Embryonic facial prominence (tissue), 1 donor: Measurements from ENCODE around the gene CALHM1.
A peak's percentile ranks its signal among the peaks of the same experiment; 100 is the strongest.

Source experiments
- DNase-seq: peaks from one replicate; pipeline ENCODE4 v3.0.0-alpha.2; 2016; ENCODE audit errors: extremely low spot score

CALHM1 gene

DNA sequence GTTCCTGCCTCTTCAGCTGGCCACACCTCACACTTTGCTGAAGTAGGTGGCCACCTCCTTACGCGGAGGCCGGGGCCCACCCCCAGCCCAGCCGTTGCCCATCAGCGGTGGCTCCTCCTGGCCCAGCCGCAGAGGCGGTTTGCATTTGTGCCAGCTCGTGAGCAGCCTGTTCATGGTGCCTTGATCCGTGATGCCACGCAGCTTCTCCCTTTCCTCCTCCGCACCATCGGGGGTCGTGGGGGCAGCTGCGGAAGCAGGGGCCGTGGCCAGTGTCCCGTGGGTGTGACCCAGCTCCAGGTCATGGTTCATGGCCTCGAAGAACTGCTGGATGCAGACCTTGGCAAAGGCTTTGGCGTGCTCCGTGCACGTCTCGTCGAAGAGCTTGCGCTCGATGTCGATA is 3.5 kb downstream of the CALHM1 start:
- no peak for DNase-seq

DNA sequence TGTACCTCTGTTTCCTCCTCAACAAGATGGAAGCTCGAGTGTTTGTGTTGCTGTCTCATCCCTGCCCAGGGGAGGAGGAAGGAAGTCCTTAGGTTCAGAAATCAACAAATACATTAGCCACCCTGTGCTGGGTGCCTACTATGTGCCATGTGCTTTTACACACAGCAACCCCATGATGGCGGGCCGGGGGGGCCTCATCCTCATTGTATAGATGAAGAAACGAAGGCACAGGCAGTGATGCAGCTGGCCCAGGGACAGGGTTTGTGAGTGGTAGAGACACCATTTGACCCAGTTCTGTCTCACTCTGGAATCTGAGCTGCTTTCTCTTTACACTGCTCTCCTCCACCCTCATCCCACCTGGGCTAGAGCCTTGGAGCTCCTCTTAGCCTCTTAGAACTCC is 4.7 kb downstream of the CALHM1 start:
- DNase-seq, result no peak

DNA sequence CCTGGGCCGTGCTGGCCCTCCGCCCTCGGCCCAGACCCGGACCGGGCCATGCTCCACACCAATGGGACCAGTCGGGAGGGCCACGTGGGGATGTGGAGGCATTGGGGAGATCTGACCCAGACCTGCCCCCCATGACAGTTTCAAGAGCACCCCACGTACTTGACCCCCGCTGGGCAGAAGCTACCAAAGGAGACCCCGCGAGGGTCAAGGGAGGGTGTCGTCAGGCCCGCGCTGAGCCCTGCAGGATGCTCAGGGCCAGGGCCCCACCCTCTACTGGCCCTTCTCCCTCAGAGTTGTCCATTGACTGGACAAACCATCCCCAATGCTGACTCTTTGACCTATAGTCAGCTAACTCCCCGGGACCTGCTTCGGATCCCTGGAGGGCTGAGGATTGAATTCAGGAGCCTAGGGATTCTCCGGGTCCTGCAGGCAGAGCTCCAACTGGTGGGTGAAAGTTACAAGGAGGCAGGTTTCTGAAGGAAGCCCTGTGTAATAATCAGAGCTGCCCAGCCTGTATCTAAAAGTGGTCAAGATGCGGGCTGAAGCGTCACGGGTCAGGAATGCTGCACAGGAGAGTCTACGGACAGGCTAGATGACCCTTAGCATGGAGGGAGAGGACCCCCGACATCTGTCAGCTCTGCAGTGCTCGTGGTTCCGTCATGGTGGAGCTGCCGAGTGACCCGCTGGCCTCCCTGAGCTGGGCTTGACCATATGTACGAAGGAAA is 6.0 kb downstream of the CALHM1 start:
- no peak for DNase-seq

DNA sequence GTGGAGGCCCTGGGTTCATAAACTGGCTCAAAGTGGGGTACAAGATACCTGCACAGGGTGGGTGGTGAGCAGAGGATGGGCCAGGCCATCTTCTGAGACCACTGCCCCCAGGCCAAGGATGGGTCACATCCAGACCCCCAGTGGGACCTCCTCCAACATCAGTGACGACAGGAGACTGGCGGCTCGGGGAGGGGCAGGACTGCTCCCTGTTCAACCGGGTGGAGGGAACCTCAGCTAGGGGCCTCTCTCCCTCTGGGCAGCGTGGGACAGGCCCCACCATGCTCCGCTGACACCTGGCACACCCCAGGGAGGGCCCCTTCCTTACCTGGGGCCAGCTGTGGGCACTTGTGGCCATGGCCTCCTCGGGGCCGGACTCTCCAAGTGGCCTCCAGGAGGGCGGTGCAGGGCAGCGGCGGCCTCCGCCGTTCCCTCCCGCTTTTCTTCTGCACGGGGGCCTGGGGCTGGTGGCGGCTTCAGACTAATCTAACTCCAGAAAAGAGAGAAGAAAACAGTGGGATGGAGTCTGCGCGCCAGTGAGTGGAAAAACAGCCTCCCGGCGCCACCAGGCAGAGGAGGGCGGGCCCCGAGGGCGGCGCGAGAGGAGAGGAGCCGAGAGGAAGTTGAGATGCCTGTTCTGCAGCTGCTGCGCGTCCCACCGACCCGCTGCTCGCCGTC is 6.7 kb downstream of the CALHM1 start, which contains the start of gene CALHM2:
Gene CALHM2, minus strand, starts transcription at position 540 of the 675 bp plus-strand sequence. CDS start 2,429 bp downstream, outside the sequence.
- peak; percentile 57 for DNase-seq

DNA sequence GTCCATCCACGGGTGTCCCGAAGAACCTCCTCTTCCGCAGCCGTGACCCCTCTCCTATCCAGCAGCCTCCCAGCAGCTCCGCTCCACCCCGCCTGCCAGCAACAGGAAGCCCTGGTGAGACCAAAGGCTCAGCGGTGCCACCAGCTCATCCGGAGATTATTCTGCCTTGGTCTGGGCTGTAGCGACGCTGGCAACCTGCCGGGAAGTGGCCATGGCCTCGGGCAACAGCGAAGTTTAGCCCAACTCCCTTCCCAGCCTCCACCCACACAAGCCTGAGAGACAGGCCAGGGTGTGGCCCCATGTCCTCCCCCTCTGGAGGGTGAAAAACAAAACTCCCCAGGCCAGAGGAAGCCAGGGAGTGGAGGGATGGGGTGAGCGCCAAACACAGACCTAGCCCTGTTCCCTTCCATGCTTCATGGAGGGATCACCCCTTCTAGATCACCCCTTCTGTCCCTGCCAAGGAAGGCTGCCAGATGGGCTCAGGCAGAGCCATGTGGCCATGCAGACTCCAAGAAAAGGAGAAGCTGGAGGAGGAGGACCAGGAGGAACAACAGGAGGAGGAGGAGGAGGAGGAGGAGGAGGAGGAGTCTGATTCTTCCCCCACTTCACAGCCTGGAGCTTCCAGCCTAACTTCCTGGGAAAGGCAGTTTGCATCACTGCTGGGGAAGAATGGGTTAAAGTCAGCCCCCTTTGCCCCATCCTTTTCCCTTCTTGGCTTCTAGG is 7.4 kb downstream of the CALHM1 start:
- DNase-seq, result no peak

DNA sequence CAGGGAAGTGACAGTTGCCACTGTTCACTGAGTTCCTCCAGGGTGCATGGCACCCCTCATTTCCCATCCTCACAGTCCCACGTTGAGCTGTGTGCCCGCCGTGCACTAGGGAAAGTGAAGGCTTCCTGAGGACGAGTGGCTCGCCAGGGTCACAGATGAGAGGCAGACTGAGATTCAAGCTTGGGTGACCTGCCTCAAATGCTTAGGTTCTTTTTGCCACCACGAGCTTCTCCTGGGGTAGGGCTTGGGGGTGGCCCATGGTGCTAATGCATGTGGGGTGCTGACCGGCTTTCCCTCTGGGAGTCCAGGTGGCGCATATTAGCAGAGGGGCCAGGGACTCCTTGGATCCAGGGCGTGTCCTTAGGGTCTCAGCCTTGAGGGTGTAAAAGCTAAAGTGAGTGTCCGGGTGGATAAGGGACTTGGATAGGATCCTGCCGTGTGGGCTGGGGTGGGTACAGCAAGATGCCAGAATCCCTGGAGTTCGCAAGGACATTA is 8.5 kb downstream of the CALHM1 start:
- DNase-seq, result no peak

DNA sequence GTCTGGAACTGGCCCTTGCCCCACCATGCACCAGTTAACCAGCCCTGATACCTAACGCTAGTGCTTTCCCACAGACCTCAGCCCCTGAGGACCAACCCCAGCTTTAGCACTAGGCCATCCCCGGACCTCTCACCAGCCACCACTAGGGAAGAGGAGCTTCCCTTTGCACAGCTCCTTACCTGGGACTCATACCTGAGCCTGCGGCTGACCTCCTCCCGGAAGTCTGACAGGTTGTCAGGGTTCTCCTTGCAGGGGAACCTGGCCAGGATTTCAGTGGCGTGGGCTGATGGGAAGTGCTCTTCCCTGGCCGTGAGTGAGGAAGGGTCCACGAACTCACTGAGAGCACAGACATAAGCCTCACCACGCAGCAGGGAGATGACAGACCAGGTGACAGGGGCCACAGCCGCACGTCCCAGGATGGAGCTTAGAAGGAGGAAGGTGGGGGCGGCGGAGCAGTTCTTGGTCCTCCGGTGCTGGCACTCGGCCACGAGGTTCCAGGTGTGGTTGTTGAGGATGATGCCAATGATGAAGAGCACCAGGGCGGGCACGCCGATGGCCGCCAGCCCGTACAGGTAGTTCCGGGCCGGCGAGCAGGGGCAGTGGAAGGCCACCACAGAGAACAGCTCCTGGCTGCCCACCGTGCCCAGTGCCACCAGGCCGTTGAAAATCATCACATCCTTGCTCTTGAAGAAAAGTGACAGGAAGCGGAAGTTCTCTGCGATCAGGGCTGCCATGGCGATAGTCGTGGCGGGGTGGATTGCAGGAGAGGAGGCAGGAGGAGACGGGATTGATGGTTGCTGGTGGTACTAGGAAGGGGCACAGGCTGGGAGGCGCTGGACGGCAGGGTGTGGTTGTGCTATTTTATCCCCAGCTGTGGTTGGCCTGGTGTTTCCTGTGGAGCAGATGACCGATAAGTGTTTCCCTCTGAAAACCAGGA is 9.2 kb downstream of the CALHM1 start:
- no peak for DNase-seq

DNA sequence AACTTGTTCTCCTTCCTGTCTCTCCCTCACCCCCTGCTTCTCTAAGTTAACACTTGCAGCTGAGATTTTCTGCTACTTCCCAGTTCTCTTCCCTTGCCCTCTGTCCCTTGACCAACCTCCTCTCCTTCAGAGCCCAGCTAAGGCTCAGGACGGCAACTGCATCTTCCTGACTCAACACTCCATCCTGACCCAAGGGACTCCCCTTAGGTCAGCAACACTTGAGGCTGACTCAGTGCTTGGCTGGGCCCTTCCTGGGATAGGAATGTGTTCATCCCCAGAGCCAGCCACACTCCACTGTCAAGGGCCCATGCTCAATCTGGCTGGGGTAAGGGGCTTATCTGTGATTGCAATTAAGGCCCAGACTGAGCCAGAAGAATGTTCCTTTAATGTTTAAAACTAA is 10.0 kb downstream of the CALHM1 start:
- no peak for DNase-seq

DNA sequence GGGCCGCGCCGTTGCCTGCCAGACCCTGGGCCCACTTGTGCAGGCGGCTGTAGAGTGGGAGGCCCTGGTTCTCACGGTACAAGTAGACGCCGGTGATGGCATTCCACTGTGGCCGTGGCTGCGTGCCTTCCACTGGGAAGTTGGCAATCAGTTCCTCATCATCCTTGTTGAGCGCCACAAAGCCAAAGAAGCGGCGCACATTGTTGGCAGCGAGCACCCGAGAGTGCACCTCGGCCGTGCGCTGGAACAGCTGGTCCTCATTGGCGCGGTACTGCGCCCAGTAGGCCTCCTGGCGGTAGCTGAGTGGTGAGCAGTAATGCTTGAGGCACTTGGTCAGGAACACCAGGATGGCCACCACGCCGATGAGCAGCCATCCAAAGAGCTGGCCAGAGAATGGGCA is 11.5 kb downstream of the CALHM1 start:
- DNase-seq, result no peak

DNA sequence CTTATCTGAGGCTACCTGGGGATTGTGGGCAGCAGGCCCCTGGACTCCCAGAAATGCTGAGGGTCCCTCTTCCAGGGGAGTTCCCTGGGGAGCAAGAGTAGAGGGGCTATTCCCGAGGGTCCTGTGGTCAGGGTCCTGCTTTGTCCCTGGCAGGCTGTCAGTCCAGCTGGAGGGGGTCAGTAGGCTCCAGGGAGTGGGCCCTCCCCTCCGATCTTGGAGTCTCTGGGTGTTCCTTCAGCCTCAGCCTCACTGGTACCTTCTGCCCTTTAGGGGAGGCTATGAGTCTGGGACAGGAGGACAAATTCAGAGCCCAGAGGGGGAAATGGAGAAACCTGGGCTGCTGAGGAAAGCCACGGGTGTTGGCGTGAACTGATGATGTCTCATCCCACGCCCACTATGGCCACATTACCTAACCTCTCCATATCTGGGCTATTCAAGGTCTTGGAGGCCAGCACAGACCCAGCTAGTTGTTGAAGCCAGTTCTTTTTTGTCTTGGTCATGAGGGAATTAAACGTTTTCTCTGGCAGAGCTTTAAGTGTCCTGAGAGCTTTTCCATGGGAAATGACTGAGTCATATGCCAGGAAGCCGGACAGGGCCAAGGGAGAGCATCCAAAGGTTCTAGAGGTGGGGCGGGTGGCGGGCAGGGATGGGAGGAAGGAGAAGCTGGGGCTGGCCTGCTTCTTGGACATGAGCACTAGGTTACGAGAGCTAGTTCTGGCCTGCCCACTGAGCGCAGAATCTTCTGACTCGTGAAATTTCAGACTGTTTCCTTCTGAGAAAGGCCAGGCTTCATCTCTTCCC is 12.7 kb downstream of the CALHM1 start:
- no peak for DNase-seq

DNA sequence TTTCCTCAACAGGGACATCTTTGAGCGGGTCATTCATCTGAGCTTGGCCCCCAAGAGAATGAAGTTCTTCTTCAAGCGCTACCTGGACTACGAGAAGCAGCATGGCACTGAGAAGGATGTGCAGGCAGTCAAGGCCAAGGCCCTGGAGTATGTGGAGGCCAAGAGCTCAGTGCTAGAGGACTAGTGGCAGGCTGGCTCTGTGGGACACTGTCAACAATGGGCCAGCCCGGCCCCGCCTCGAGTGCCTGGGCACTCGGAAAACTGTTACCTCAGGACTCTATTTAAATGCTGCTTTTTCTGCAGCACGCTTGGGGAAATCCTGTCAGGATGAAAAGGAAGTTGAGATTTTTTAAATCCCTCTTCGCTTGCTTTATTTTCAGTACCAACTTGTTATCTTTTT is 13.3 kb downstream of the CALHM1 start:
- DNase-seq, result no peak

DNA sequence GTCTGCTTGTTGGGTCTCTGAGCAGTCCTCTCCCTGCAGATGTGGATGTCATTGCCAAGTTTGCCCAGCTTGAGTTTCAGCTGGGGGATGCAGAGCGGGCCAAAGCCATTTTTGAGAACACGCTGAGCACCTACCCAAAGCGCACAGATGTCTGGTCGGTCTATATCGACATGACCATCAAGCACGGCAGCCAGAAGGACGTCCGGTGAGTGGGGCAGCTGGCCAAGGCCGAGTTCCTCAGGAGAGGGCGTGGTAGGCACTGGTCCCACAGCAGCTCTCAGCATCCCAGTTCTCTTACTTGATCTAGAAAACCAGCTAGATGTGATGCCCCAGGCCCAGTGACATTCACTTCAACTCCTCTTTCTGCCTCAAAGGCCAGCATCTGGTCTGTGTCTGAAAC is 14.2 kb downstream of the CALHM1 start:
- no peak for DNase-seq

DNA sequence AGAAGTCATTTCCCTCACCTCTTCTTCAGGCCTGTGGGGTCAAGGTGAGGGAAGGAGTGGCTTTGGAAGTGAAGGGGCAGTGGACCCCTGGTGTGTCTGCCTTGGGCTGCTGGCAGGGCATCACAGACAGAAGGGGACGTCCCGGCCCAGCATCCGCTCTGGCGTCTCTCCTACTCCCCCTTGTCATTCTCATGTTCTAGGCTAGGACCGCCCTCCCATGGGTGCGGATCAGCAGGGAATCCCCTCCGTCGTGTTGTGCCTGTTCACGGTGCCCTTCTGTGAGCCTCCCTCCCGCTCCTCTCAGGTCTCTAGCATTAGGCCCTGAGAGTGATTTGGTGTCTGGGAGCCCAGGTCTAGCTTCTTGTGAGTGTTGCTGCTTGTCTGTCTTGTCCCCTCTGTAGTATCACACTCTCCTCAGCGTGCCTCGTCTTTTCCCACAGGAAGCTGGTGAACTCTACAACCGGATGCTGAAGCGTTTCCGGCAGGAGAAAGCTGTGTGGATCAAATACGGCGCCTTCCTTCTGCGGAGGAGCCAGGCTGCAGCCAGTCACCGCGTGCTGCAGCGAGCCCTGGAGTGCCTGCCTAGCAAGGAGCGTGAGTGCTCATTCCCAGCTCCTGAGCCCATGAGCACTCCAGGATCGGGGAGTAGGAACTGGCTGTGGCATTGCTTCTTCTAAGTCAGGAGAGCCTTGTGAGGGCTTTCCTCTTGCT is 15.1 kb downstream of the CALHM1 start:
- DNase-seq, result no peak

DNA sequence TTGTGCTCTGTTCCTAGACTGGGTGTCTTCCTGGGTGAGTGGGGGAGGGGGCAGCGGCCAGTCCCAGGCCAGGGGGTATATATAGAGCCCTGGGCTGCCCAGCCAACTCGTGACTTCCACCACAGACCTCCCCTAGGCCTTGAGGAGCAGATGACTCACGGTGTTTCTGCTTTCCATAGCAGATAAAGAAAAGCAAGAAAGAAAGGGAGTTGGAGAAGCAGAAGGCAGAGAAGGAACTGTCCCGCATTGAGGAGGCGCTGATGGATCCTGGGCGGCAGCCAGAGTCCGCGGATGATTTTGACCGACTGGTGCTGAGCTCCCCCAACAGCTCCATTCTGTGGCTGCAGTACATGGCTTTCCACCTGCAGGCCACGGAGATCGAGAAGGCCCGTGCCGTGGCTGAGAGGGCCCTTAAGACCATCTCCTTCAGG is 16.7 kb downstream of the CALHM1 start:
- DNase-seq, result no peak

DNA sequence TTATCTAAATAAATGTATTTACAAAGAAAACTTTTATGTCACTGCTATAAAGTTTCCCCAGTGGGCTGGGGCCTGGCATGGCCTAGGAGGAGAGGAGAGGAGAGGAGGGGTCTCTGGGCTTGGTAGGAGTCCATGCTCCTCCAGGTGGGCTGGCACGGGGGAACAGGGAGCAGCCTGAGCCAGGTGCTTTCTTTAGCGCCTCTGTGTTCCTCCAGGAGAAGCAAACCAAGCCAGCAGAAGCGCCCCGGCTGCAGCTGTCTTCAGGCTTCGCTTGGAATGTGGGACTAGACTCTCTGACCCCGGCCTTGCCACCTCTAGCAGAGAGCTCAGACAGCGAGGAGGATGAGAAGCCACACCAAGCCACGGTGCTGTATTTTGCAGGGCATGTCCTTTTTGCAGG is 17.1 kb downstream of the CALHM1 start:
- DNase-seq, result no peak

DNA sequence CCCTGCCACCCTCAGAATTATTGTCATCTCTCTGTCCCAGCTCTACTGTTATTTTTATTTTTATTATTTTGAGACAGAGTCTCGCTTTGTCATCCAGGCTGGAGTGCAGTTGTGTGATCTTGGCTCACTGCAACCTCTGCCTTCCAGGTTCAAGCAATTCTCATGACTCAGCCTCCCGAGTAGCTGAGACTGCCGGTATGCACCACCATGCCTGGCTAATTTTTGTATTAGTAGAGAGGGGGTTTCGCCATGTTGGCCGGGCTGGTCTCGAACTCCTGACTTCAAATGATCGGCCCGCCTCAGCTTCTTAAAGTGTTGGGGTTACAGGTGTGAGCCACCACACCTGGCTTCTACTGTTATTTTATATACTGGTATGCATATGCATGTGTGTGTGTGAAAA is 17.5 kb downstream of the CALHM1 start:
- no peak for DNase-seq

DNA sequence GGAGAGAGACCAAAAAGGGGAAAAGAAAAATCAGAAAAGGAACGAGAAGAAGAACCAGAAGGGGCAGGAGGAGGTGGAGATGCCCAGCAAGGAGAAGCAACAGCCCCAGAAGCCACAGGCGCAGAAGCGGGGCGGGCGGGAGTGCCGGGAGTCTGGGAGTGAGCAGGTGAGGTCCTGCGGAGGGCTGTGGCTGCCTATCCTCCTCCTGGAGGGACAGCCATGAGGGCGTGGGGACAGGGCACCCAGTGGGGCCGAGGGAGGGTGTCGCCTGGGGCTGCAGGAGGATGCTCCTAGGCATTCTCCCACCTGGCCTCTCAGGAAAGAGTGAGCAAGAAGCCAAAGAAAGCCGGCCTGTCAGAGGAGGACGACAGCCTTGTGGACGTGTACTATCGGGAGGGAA is 18.3 kb downstream of the CALHM1 start:
- no peak for DNase-seq

DNA sequence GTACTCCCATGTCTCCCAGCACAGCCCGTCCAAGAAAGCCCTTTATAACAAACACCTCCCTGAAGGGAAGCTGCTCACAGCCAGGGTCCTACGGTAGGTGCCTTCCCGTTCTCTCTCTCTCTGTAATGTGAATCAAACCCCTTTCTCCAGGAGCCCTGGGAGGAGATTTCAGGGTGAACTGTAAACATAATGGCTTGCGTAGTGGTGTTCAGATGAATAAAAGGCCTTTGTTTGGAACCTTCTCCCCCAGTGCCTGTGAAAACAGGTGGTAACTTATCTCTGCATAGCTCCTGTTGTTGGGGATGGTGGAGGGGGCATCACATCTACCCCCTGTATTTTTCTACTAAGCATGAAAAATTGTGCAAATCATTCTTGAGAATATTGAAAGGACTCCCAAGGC is 18.9 kb downstream of the CALHM1 start:
- DNase-seq, result no peak

DNA sequence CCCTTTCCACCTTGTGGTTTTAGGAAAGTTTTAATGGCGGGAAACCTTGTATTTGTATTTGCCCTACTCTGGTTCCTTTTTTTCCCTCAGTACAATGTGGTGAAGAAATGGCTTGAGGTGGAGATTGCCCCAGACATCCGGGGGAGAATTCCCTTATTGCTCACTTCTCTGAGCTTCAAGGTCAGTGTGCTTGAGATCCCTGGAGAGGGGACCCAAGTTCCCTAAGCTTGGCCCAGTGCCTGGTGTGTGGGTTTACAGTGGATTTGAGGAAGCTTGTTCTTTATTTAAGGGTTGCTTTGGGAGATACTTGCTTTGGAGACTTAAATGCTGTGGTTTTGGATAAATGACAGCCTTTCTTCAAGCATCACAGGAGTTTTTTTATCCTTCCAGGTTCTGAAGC is 24.8 kb downstream of the CALHM1 start:
- no peak for DNase-seq

DNA sequence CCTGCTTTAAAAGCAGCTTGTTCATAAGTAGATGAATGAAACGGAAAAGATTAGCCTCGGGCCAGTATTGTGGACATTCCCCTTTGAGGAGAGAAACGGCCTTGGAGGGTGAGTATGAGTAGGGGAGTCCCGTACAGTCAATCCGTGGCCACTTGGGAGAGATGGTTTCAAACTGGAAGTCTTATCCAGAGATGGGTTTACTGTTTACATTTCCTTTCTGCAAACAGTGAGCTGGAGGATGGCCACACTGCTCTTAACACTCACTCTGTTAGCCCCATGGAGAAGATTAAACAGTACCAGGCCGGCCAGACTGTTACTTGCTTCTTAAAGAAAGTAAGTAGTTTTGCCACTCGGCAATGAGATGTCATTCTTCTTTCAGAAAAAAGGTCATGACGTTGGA is 26.8 kb downstream of the CALHM1 start:
- DNase-seq, result no peak
